GM19025 (cell line): Measurements from ENCODE around the gene CRTC1.

Experiments used
- ATAC-seq: cut with Tn5 transposase; IDR thresholded peaks from one replicate; pipeline ENCODE4 v1.9.1; 2021; ENCODE audit warnings: mild to moderate bottlenecking, low read depth, moderate library complexity; ENCODE audit not compliant: unreplicated experiment

The CRTC1 gene

DNA sequence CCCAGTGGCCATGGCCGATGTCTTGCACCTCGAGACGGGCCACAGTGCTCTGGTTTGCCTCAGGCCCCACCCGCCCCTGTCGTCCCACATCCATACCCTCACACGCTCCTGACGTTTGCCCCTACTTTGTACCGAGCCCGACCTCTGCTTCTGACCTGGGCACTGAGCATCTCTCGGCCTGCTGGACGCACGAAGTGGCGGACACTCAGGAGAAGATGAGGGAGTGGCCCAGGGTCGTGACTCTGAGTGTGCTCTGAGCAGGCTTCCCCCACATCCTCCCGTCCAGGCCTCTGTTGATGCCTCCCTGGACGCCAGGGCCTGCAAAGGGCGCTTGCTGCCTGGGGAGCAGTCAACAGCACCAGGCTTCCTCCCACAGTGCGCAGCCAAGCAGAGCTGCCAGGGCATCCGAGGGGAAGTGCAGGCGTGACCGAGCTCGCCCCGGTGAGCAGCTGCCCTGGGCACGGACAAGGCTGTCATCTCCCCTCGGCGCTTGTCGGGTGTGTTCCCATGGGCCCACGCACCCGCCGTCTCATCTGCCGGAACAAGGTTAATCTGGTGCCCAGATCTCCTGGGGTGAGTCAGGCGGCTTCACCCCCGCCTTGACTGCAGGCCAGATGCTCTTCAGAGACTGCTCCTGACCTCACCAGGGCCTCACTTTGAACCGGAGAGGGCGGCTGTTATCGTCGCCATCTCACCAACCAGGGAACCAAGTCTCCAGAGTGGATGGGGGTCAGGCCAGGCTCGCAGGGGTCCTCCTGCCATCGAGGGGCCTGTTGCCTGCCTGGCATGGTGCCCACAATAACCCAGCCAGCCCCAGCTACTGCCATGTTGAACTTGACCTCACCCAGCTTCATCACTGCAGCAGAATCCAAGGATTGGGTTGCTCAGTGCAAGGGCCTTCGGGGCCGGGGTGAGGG, 80.5 kb downstream of the CRTC1 start:
- ATAC-seq: no peak

DNA sequence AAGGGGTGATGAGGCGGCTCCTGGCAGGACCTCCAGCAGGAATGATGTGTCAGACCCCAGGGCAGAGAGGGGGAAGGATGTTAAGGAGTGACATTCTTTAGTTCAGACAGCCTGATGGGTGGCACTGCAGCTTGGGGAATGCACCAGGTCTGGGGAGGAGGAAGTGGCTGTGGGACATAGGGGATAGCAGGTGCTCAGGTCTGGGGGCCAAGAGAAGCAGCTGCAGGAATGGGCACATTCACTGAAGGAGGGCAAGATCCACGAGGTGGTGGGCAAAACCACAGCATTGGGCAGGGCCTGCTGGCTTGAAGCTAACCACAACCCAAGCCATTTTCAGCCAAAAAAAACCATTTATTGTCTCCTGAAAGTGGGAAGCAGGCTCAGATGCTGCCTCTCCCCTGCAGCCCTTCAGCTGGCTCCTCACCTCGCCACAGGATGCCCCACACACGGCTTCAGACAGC, 81.1 kb downstream of the CRTC1 start:
- ATAC-seq: no peak

DNA sequence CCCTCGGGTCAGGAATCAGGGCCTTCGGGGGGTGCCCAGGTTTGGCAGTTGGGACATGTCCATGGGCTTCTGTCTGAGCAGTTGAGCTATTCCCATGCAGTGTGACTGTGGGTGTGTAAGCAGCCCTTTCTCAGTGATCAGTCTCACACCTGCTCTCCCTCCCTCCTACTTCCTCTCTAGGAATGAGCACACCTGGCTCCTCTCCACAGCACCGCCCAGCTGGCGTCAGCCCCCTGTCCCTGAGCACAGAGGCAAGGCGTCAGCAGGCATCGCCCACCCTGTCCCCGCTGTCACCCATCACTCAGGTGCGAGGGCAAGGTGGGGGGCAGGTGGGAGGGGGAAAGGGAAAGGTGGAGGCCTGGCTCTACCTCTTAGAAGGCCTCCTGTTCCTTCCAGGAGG, 81.7 kb downstream of the CRTC1 start:
- no peak for ATAC-seq

DNA sequence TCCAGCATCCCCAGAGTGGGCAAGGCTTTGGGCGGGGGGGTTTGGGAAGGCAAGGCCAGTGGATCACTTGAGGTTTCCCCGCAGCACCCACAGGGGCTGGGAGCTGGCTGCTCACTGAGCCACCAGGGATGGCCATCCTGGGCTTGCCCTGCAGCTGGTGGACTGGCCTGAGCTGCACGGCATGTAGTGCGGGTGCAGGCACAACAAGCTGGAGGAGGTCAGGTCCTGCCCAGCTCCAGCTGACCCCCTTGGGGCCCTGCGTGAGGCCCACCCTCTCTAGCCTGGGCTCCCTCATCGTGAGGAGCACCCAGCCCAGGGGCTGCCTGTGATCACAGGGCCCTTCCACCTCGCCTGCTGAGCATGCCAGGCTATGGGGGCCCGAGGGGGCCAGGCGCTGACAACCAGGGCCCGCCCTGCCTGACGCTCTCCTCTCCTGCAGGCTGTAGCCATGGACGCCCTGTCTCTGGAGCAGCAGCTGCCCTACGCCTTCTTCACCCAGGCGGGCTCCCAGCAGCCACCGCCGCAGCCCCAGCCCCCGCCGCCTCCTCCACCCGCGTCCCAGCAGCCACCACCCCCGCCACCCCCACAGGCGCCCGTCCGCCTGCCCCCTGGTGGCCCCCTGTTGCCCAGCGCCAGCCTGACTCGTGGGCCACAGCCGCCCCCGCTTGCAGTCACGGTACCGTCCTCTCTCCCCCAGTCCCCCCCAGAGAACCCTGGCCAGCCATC, 84.7 kb downstream of the CRTC1 start:
- no peak for ATAC-seq

DNA sequence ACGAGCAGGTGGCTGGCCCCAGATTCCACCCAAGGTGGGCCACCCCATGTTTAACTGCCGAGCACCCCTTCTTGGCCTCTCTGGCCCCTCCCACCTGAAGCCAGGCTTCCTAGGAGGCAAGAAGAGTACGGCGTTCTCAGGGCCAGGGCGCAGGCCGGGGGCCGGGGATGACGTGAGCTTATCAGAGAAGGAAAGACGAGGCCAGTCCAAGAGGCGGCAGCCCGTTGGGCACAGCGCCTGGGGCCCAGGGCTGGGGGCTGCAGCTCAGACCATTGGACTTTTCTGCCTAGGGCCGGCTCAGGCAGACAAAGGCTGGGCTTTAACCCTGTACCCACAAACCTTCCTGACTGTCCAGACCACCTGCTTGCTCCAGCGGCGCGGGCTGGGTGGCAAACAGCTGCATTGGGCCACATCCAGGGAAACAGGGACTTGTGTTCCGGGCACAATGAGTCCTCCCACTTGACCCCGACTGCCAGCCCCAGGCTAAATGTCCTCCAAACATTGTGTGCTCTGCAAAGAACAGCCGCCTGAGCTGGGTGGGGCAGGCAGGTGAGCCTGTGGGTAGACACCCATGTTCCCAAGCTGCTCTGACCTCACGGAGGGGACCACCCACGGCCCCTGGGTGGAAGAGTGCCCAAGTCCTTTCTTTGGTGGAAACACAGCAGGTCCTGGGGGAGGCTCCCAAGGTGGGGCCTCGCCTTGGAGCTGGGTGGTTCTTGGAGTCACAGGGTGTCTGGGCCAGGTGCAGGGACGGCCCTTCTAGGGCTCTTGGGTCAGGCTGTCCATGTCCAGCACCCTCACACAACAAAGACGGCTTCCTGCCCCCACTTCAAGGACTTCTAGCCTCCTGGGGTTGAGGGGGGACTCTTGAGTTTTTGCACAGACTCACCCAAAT, 85.8 kb downstream of the CRTC1 start:
- ATAC-seq: no peak

DNA sequence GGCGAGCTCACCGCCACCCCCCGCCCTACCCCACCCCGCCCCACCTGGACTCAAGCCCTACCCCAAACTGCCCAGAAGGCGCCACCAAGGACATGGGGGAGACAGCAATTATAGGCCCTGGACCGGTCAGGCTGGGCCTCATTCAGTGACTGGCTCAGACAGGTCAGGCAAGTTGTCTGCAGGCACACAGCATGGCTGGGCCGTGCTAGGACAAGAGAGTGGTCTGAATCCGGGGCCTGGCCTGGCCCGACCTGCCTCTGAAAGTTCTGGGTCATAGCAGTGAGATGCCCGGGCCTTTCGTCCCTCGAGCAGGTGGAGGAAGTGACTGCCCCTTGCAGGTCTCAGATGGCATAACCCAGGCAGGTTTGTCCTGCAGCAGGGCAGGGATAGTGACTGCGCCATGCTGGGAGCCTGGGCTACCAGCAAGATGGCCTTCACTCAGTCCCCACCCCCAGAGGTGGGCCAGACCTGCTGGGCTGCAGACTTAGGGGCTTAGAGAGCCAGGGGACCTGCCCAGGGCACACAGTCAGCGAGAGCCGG, 86.6 kb downstream of the CRTC1 start:
- no peak for ATAC-seq

DNA sequence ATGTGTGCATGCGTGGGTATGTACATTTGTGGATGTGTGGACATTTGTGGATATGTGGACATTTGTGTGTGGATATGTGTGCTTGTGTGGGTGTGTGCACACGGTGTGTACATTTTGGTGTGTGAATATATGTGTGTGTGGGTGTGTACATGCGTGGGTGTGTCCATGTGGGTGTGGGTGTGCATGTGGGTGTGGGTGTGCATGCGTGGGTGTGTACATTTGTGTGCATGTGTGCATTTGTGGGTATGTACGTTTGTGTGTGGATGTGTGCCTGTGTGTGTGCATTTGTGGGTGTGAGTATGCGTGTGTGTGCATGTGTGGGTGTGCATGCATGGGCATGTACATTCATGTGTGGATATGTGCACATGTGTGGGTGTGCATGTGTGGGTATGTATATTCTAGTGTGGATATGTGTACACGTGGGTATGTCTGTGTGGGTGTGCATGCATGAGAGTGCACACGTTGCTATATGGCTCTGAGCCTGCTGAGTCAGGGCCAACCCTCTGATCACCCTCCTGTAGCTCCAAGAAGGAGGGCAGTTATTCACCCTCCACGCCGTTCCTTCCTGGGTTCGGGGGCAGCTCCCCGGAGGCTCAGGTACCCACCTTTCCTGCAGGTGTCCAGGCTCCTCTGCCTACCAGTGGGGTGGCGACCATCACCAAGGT, 87.3 kb downstream of the CRTC1 start:
- ATAC-seq: no peak

DNA sequence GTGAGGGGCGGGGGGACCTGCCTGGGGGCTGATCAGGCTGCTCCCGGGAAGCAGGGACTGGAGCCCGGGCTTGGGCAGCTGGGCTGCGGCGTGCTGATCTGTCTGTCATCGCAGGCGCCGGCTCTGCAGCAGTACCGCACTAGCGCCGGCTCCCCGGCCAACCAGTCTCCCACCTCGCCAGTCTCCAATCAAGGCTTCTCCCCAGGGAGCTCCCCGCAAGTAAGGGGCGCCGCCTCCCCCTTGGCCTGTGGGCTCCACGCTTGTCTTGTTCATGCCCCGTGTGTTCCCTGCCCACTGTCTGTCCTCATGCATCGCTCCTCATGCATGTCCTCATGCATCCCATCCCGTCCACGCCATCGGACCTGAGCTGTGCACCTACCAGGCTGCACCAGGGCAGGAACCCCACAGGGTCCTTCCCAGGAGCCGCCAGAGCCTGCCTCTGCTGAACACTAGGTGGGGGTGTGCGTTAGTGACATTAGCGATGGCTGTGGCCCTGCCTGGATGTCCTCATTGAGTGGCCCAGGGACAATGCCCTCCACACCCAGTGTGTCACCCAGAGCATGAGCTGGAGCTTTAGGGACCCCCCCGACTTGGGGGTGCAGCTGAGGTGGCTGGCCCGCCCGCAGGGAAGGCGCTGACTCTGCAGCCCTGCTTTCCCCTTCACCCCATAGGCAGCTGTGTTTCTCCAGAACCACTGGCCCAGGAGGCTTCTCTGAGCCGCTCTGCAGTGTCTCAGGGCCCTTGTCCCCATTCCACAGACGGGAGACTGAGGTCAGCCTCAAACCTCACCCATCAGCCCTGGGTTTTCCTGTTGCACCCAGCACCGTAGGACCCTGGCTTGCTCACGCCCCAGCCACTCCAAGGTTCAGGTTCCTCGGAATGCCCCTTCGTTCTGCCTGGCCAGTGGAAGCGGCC, 88.1 kb downstream of the CRTC1 start:
- ATAC-seq: no peak

DNA sequence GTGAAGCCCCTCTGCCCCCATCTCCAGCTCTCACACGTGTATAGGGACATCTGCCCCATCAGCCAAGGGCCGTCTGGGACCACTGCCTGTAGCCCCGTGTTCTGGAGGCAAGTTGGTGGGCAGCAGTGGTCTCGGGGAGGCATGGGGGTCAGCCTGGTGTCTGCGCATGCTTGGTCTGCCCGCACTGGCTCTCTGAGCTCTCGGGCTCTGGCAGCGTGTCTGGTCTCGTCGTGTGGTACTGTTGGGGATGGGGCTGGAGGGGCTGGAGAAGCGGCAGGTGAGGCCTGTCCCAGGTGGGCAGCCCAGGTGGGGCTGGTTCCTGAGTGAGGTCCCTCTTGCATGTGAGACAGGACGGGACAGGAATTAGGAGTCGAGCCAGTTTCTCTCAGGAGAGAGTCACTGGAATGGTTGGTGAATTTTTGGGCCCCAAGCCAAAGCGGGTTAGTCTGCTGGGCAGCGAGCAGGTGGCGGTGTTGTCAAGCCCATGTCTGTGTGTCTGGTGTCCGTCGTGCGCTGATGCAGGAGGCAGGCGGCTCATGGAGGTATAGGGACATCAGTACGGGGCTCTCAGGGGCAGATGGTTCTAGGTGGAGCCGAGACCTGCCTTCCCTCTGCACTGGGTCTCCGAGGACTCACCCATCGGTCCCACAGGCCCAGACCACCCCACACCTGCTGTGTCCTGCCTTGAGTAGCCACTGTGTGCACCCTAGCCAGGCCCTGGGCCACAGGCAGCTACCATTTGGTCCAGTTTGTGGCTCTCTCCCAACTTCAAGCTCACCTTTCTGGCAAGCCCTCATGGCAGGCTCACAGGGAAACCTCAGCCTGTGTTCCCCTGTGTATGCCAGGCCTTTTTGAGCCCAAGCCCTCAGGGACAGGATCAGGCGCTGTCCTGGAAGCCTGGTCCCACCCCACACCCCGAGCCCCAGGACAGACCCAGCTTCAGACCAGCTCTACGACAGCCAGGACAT, 89.4 kb downstream of the CRTC1 start:
- ATAC-seq: no peak

DNA sequence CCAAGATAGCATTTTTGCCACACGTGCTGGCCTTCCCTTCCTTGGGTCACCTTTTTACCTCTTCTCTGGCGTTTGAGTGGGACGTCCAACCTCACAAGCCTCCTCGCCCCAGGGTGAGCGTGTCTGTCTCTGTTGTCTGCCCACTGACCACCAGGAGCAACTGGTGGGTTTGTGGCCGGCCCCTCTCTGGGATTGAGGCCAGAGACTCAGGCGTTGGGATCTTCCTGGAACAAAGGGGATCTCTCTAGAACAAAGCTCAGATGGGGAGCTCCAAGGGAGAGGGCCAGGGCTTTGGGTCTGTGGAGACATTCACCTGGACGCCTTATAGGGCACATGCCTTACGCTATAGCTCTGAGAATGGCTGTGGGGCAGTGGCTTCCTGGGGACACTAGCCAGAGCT, 90.2 kb downstream of the CRTC1 start:
- ATAC-seq: no peak

DNA sequence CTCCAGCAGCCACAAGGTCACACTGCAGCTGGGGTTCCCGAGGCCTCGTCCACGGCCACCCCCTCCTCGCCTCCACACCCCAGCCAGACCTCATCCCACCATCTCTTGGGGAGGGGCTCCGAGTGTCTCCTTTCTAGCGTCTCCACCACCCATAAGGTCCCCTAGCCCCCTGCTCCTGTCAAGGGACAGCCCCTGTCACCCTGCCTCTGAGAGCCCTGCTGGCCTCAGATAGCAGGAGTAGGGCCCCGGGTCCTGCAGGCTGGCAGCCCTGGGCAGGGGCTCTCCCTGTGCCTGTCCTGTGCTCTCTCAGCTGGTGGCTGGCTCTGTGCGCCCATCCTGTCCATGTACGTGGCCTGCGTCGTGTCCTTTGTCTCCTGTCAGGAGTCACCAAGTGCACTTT, 90.6 kb downstream of the CRTC1 start:
- ATAC-seq: no peak

DNA sequence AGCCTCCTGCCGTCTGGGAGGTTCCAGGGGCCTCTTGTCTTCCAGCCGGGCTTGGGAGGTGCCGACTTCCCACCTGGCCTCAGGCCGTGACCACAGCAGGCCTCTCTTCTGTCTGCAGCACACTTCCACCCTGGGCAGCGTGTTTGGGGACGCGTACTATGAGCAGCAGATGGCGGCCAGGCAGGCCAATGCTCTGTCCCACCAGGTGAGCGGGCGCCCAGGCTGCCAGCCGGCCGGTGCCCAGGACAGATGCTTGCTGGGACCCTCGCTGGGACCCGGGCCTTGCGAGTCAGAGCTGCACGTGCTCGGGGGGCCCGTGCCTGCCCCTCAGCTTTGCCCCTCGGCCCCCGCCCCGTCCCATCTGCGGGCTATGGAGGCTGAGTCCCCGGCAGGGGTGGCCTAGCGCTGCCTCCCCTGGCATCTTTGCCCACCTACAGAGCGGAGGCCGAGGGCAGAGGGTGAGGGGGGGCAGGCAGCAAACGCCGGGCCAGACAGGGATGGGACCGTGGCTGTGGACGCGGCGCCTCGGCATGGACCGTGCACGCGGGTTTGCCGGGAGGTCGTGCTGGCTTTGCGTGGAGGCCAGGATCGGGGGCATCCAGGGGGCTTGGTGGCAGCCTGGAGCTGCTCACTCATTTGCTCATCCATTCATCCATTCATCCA, 91.4 kb downstream of the CRTC1 start:
- ATAC-seq: no peak

DNA sequence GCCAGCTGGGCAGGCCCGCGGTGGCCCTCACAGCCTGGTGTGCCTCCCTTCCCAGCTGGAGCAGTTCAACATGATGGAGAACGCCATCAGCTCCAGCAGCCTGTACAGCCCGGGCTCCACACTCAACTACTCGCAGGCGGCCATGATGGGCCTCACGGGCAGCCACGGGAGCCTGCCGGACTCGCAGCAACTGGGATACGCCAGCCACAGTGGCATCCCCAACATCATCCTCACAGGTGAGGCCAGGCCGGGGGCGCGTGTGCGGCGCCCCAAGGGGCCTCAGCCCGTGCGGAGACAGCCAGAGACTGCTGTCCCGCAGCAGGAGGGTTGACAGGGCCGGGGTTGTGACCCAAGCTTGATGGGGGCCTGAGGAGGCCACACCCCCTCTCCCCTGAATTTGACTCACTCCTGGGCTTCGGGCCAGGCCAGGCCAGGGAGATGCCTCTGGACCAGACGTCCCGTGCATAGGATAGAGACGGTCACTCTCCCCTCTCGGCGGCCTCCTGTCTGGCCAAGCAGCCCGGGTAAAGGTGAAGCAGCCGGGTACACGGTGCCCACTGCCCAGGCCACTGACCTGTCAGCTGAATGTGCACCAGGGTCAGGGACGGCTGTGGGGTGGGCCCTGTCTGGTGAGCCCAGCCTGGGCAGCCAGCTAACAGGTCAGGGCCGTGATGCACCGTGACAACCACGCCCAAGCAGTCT, 92.3 kb downstream of the CRTC1 start:
- no peak for ATAC-seq

DNA sequence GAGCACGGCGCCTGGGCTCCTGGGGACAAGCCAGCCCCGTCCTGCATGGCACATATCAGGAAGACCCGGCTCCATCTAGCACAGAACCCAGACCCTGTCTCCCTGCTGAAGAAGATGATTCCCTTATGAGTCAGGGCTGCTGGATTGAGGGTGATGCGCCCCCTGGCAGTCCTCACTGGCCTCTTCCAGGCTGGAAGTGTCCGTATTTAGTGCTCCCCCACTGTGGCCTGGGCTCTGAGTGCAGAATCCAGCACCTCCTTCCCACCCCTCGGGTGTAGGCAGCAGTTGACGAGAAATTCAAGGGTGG, 92.8 kb downstream of the CRTC1 start:
- no peak for ATAC-seq

DNA sequence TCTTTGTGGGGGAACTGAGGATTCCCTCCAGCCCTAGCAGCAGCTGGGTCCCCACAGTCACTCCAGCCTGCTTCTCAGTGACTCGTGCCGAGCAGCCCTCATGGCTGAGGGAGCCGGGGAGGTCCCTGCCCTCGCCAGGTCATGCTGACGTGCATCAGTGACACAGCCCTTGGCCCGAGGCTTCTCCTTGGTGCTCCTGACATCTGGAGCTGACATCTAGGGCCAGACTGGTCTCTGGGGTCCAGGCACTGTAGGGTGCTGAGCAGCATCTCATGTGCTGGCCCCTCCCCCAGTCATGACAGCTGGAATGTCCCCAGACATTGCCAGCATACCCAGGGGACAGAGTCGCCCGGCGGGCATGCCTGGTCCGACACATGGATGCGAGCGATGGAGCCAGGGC, 93.3 kb downstream of the CRTC1 start:
- ATAC-seq: no peak

DNA sequence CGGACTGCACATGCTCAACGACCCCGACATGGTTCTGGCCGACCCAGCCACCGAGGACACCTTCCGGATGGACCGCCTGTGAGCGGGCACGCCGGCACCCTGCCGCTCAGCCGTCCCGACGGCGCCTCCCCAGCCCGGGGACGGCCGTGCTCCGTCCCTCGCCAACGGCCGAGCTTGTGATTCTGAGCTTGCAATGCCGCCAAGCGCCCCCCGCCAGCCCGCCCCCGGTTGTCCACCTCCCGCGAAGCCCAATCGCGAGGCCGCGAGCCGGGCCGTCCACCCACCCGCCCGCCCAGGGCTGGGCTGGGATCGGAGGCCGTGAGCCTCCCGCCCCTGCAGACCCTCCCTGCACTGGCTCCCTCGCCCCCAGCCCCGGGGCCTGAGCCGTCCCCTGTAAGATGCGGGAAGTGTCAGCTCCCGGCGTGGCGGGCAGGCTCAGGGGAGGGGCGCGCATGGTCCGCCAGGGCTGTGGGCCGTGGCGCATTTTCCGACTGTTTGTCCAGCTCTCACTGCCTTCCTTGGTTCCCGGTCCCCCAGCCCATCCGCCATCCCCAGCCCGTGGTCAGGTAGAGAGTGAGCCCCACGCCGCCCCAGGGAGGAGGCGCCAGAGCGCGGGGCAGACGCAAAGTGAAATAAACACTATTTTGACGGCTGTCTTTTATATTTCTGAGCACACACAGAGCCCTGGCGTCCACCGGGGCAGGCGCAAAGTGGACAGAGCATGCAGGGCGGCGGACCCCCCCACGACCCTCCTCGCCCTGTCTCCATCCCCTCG, 94.0 kb downstream of the CRTC1 start:
- no peak for ATAC-seq
